C1 segment of cervical spinal cord (tissue), 14 donors: ENCODE results near the gene KCNN1.

Experiments used
- DNase-seq, 14 donors: peaks; one replicate each; lab custom pipeline; 2025; lab: John Stamatoyannopoulos, UW

KCNN1 gene

GRCh38 chr19:17947815-17948513, 18.9 kb upstream of the KCNN1 start:
- peak; percentile 60 to 93 (median 83) for DNase-seq

- DNase-seq: peak in 1 of 14 donors; percentile 35
Measured at GRCh38 chr19:17948514-17948900, 18.4 kb upstream of the KCNN1 start.

- DNase-seq: no peak
Measured at GRCh38 chr19:17948931-17949930, 17.7 kb upstream of the KCNN1 start.

GRCh38 chr19:17949956-17950309, 17.0 kb upstream of the KCNN1 start:
- DNase-seq: no peak

- DNase-seq: no peak
Measured at GRCh38 chr19:17950310-17951156, 16.4 kb upstream of the KCNN1 start.

GRCh38 chr19:17951157-17951989, 15.5 kb upstream of the KCNN1 start:
- no peak for DNase-seq

GRCh38 chr19:17951990-17952976, 14.6 kb upstream of the KCNN1 start:
- DNase-seq: no peak

- DNase-seq: no peak
Measured at GRCh38 chr19:17953316-17953801, 13.5 kb upstream of the KCNN1 start.

GRCh38 chr19:17953869-17954268, 13.0 kb upstream of the KCNN1 start:
- DNase-seq: no peak

- DNase-seq: no peak
Measured at GRCh38 chr19:17954401-17954800, 12.5 kb upstream of the KCNN1 start.

- DNase-seq: no peak
Measured at GRCh38 chr19:17957149-17957849, 9.6 kb upstream of the KCNN1 start.

- no peak for DNase-seq
Measured at GRCh38 chr19:17957885-17958284, 9.0 kb upstream of the KCNN1 start.

GRCh38 chr19:17963936-17964691, 2.8 kb upstream of the KCNN1 start:
- no peak for DNase-seq

- no peak for DNase-seq
Measured at GRCh38 chr19:17965370-17966128, 1.4 kb upstream of the KCNN1 start.

- no peak for DNase-seq
Measured at GRCh38 chr19:17966129-17966483, 801 bp upstream of the KCNN1 start.

GRCh38 chr19:17967257-17968051, 547 bp downstream of the KCNN1 start:
- DNase-seq: no peak

- DNase-seq: no peak
Measured at GRCh38 chr19:17968362-17968761, 1.5 kb downstream of the KCNN1 start.
